ENCODE results near the gene ALG8. TPM values are rescaled to one million over a fixed set of nuclear protein-coding genes. Genes with fewer than 3 reads are reported as not detected.

The ALG8 gene
- total and polyA plus RNA-seq, 2 donors from 2014 or later, result 34.1 to 49.7 TPM

- Histone ChIP-seq H3K4me1 (ENCODE audit: control insufficient read depth in 2 of 3, insufficient read depth in 2 of 3, low read depth in 1 of 3, low read length in 3 of 3) (no peaks in the 10 kb centered on the region), H3K9ac (ENCODE audit: low read length in 3 of 3) (no peak overlapping the region), H3K27ac (ENCODE audit: low read depth in 2 of 2, low read length in 2 of 2) (no peak overlapping the region), H3K4me3 (ENCODE audit: low read length in 3 of 3) (no peak overlapping the region), H3K27me3 (ENCODE audit: control insufficient read depth, insufficient read depth, low read length) (no peaks in the 10 kb centered on the region), H3K9me3 (ENCODE audit: control insufficient read depth in 2 of 3, insufficient read depth in 1 of 3, low read length in 3 of 3) (no peaks in the 10 kb centered on the region), H3K36me3 (ENCODE audit: control insufficient read depth in 2 of 3, insufficient read depth in 3 of 3, low read length in 3 of 3) (peaks cover 4 to 18% (median 7%) of the 10 kb centered on the region in 3 donors)
- no peak for TF ChIP-seq CTCF (IDR thresholded peaks at IDR 0.05; ENCODE audit: borderline replicate concordance, extremely low read depth, insufficient read depth)
- no peak for FAIRE-seq
- DNase-seq, result no peak
- intact Hi-C loops (cut with DNase I), result no loop called here
Measured at GRCh38 chr11:78110351-78110750, 29.1 kb downstream of the ALG8 start.

GRCh38 chr11:78109081-78110015 is 30.1 kb downstream of the ALG8 start:
- Histone ChIP-seq H3K4me1 (ENCODE audit: control insufficient read depth in 2 of 3, insufficient read depth in 2 of 3, low read depth in 1 of 3, low read length in 3 of 3) (no peaks in the 10 kb centered on the region), H3K9ac (ENCODE audit: low read length in 3 of 3) (no peak overlapping the region), H3K9me3 (ENCODE audit: control insufficient read depth in 2 of 3, insufficient read depth in 1 of 3, low read length in 3 of 3) (no peaks in the 10 kb centered on the region), H3K4me3 (ENCODE audit: low read length in 3 of 3) (no peak overlapping the region), H3K27me3 (ENCODE audit: control insufficient read depth, insufficient read depth, low read length) (no peaks in the 10 kb centered on the region), H3K36me3 (ENCODE audit: control insufficient read depth in 2 of 3, insufficient read depth in 3 of 3, low read length in 3 of 3) (peaks cover 4 to 18% (median 7%) of the 10 kb centered on the region in 3 donors), H3K27ac (ENCODE audit: low read depth in 2 of 2, low read length in 2 of 2) (no peak overlapping the region)
- no peak for TF ChIP-seq CTCF (IDR thresholded peaks at IDR 0.05; ENCODE audit: borderline replicate concordance, extremely low read depth, insufficient read depth)
- DNase-seq (no peak), FAIRE-seq (no peak)
- intact Hi-C loops (cut with DNase I), result no loop called here

- intact Hi-C loops (cut with DNase I), result no loop called here
- H3K36me3 ChIP-seq (ENCODE audit: control insufficient read depth in 2 of 3, insufficient read depth in 3 of 3, low read length in 3 of 3), result peaks cover 0 to 14% (median 4%) of the 10 kb centered on the region in 3 donors
- no peak overlapping the region for H3K9ac ChIP-seq (ENCODE audit: low read length in 3 of 3)
- no peak for TF ChIP-seq CTCF (IDR thresholded peaks at IDR 0.05; ENCODE audit: borderline replicate concordance, extremely low read depth, insufficient read depth)
- no peaks in the 10 kb centered on the region for H3K4me1 ChIP-seq (ENCODE audit: control insufficient read depth in 2 of 3, insufficient read depth in 2 of 3, low read depth in 1 of 3, low read length in 3 of 3)
- no peaks in the 10 kb centered on the region for H3K27me3 ChIP-seq (ENCODE audit: control insufficient read depth, insufficient read depth, low read length)
- FAIRE-seq (no peak), DNase-seq (no peak)
- no peak overlapping the region for H3K27ac ChIP-seq (ENCODE audit: low read depth in 2 of 2, low read length in 2 of 2)
- H3K9me3 ChIP-seq (ENCODE audit: control insufficient read depth in 2 of 3, insufficient read depth in 1 of 3, low read length in 3 of 3), result no peaks in the 10 kb centered on the region
- H3K4me3 ChIP-seq (ENCODE audit: low read length in 3 of 3), result no peak overlapping the region
Measured at GRCh38 chr11:78100676-78101472, 38.6 kb downstream of the ALG8 start.
